GM19452 (cell line): Measurements from ENCODE around the gene NCLN.

ENCODE experiments used
- ATAC-seq: cut with Tn5 transposase; IDR thresholded peaks from one replicate; pipeline ENCODE4 v1.9.1; 2021; ENCODE audit not compliant: unreplicated experiment

The NCLN gene, protein sequence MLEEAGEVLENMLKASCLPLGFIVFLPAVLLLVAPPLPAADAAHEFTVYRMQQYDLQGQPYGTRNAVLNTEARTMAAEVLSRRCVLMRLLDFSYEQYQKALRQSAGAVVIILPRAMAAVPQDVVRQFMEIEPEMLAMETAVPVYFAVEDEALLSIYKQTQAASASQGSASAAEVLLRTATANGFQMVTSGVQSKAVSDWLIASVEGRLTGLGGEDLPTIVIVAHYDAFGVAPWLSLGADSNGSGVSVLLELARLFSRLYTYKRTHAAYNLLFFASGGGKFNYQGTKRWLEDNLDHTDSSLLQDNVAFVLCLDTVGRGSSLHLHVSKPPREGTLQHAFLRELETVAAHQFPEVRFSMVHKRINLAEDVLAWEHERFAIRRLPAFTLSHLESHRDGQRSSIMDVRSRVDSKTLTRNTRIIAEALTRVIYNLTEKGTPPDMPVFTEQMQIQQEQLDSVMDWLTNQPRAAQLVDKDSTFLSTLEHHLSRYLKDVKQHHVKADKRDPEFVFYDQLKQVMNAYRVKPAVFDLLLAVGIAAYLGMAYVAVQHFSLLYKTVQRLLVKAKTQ

DNA sequence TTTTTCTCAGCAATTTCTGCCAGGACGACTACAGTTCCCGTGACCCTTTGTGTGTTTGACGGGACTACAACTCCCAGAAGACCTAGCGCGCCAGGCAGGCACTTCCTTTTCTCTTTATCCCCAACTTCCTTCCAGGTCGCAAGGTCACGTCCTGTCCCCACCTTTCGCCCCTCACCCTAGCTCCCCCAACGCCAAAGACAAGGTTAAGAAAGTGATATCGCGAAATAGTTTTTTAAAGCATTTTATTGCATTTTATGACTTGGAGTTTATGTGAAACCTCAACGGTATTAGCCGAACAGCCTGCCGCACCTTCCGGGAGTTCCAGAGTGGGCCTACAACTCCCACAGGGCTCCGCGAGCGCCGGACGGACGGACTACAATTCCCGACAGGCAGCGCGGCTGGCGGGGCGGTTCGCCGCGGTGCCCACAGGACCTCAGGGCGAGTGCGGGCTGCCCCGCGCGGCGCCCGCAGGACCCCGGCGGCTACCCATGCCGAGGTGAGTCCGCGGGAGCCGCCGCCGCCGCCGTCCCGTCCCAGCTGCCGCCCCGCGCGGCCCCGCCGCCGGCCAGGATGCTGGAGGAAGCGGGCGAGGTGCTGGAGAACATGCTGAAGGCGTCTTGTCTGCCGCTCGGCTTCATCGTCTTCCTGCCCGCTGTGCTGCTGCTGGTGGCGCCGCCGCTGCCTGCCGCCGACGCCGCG, at the start of gene NCLN:
NCLN (plus strand) TSS at position 470 of the 699 bp plus-strand sequence; CDS start at position 571, 101 bp downstream.
- peak; percentile 81 for ATAC-seq

DNA sequence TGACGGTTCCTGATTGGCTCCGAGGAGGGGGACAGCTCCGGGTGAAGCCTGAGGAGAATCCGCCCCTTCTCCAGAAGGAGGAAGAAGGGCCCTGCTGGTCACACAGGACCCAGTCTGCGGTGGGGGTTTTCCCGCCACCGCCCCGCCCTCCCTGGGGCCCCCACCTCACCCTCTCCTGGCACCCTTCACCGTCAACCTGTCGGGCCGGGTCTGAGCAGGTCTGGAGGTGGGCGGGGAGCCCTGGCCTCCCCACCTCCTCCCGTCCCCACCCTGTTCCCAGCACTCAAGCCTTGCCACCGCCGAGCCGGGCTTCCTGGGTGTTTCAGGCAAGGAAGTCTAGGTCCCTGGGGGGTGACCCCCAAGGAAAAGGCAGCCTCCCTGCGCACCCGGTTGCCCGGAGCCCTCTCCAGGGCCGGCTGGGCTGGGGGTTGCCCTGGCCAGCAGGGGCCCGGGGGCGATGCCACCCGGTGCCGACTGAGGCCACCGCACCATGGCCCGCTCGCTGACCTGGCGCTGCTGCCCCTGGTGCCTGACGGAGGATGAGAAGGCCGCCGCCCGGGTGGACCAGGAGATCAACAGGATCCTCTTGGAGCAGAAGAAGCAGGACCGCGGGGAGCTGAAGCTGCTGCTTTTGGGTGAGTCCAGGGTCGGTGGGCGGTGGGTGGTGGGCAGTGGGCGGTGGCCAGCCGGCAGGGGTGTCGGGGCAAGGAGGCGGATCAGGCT, 49.6 kb upstream of the NCLN start, which contains the start of gene GNA15:
GNA15 (plus strand) TSS at position 73 of the 723 bp plus-strand sequence; CDS start at position 491, 418 bp downstream.
- no peak for ATAC-seq

DNA sequence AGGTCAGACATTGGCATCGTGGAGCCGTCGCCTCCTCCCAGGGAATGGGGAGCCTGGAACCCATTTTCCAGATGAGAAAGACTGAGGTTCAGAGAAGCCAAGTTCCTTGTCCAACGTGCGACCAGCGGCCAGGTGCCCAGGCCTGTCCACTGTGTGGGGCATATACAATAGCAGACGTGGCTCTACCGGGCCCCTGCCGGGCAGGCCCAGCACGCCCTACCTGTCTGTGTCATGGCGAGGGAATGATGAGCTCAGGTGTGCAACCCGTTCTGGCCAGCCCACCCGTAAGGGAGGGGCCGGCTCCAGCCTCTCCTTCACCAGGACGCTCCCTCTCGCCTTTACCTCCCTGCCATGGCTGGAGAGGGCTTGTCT, 49.1 kb upstream of the NCLN start:
- no peak for ATAC-seq

DNA sequence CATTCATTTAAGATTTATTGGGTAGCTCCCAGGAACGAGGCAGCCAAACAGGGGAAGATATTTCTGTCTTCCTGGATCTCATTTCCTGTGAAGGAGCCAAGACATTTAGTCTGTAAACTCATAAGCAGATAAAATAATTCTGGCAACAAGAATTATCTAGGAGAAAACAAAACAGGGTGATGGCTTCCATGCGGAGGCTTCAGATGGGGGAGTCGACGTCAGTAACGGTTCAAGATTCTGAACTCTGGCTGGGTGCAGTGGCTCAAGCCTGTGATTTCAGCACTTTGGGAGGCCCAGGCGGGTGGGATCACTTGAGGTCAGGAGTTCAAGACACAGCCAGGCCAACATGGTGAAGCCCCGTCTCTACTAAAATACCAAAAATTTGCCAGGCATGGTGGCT, 48.6 kb upstream of the NCLN start:
- no peak for ATAC-seq

DNA sequence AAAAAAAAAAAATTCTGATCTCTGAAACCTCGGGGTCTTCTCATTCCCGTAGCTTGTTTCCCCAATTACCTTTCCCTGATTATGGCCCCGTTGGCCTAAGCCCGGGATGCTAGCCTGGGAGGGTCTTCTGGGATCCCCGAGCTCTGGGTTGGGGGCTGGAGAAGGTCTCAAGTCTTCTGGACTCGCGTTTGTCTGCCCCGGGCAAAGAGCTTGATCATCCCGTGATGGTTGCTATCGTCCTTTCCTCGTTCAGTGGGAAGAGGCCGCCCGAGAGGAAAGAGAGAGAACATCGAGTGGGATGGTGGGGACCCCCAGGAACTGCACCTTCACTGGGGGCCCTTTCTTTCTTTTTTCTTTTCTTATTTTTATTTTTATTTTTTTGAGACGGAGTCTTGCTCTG, 47.5 kb upstream of the NCLN start:
- ATAC-seq = no peak

DNA sequence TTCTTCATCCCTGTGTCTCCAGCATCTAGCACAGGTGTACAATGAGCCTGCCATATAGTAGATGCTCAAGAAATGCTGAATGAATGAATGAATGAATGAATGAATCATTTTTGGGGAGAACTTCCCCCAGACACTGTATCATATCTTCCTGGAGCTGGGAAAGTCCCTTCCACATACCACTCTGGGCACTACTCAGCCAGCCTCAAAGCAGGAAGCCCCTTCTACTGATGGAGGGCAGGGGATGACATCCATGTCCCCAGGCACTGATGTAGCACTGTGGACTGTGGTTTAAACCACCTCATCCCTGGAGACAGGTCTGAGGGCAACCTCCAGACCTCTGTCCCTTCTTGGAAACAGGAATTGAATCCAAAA, 45.1 kb upstream of the NCLN start:
- no peak for ATAC-seq

DNA sequence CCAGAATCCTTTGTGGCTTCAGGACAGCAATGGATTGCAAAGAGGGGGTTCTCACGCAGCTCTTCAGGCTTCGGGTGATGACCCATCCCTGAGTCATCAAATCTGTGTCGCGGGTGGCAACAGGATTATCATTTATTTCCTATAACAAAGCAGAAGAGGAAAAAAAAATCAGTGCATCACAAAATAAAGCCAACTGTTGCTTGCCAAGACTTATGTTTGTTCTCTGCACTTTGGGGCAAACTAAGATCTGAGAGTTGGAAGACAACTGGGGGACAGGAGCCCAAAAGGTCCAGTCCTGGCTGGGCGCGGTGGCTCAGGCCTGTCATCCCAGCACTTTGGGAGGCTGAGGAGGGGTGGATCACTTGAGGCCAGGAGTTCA, 43.4 kb upstream of the NCLN start:
- ATAC-seq = no peak

DNA sequence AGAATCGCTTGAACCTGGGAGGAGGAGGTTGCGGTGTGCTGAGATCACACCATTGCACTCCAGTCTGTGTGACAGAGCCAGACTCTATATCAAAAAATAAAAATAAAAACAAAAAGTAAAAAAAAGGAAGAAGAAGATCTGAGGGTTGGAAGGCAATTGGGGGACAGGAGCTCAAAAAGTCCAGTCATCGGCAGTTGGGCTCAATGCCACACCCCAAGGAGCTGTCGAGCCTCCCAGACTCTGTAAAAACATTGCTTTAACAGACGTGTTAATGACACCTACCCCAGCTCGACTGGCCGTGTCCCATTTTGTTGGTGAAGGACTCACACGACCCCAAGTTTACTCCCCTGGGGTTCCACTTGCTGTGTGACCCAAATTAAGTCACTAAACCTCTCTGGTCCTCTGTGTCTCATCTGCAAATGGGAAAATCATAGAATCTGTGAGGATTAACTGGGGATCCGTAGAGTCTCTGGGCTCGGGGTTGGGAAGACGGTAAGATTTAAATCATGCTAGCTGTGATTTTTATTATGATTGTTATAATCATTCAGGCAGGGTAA, 42.9 kb upstream of the NCLN start:
- ATAC-seq = no peak

DNA sequence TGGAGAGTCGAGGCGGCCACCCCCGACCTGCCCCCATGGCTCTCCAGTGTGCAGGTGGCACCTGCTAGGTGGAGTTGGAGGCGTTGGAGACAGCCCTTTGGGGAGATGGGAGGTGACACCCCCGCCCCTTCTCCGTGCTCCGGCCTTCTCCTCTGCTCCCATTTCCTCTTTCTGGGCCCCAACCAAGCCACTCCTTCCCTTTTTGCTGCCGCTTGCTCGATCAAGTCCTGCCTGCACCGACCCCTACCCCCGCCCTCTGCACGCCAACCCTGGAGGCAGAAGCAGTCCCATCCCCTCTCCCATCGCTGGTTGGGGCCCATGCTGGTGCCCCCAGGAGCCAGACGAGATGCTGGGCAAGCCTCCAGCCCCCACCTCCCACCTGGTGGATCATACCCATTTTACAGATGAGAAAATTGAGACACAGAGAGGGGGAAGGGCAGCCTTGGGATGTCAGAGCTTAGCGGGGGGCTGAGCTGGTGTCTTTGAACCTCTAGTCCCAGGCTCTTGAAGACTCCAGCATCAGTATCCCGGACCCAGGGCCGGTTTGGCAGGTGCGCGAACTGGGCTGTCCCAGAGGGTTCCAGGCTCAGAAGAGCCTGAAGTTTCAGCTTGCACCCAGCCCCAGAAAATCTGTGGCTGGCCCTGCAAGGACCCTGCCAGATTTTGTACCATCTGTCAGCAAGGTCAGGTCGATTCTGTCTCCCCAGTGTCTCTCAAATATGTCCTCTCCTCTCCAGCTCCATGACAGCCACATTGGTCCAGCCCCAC, 39.6 kb upstream of the NCLN start:
- no peak for ATAC-seq

DNA sequence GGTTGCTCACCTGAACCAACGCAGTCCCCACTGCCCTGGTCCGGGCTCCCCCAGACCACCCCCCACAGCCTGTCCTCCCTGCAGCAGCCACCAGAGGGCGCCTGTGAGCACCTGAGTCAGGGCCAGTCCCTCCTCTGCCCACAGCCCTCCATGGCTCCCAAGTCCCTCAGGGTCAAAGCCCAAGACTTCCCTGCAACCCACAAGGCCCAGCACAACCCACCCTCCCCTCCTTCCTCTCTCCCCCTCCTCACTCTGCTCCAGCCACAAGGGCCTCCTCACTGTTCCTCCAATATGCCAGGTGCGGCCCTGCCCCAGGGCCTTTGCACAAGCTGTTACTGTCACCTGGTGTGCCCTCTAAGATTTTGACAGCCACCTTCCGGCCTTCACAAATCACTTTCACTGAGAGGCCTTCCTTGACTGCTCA, 39.0 kb upstream of the NCLN start:
- no peak for ATAC-seq

DNA sequence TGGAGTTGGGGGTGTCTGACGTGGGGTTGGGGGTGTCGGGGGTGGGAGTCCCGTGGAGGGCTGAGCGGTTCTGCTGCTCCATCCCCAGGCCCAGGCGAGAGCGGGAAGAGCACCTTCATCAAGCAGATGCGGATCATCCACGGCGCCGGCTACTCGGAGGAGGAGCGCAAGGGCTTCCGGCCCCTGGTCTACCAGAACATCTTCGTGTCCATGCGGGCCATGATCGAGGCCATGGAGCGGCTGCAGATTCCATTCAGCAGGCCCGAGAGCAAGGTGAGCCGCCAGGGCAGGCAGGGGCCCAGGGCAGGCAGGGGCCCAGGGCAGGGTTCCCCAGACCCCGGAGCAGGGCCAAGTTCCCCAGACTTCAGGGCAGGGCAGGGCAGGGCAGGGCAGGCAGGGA, 37.2 kb upstream of the NCLN start:
- no peak for ATAC-seq

DNA sequence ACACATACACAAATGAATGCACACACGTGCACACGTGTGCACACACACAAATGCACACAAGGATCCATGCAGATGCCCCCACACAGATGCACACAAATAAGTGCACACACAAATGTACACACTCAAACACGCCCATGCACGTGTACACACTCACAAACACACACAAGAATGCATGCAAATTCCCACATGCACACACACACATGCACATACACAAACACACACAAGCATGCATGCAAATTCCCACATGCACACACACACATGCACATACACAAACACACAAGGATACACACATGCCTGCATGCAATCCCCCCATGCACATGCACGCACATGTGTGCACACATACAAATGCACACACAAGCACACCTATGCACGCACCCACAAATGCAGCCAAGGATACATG, 36.6 kb upstream of the NCLN start:
- no peak for ATAC-seq

DNA sequence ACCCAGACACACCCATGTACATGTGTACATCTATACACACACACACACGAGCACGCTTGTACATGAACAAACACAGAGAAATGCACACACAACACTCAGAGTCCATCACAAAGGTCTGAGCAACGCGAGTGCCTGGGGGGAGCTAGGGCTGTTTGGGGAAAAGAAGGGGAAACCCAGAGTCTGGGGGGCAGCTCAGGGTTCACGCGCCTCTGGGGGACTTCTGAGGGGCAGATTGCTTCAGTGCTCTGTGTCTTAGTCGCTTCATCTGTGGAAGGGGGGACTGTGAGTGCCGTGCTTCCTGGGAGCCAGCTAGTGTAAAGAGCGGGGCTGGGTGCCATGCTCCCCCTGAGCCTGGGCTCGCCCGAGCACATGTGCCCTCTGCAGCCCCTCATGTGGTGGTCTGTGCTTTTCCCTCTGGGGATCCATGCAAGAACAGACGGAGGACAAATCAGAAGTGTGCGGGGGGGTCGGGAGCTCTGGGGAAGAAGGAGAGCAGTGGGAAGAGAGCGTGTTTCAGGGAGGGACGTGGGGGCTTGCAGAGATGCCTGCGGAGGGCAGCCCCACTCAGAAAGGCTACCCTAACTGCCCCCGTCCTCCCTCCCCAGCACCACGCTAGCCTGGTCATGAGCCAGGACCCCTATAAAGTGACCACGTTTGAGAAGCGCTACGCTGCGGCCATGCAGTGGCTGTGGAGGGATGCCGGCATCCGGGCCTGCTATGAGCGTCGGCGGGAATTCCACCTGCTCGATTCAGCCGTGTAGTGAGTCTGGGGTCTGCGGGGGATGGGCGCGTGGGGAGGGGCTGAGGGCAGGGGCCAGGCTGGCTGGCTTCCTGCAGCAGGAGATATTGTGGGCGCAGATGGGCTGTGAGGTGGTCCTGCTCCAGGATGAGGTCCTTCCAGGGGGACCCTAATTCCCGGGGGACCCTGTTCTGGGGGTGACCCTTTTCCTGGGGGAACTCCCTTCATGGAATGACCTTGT, 35.9 kb upstream of the NCLN start:
- no peak for ATAC-seq

DNA sequence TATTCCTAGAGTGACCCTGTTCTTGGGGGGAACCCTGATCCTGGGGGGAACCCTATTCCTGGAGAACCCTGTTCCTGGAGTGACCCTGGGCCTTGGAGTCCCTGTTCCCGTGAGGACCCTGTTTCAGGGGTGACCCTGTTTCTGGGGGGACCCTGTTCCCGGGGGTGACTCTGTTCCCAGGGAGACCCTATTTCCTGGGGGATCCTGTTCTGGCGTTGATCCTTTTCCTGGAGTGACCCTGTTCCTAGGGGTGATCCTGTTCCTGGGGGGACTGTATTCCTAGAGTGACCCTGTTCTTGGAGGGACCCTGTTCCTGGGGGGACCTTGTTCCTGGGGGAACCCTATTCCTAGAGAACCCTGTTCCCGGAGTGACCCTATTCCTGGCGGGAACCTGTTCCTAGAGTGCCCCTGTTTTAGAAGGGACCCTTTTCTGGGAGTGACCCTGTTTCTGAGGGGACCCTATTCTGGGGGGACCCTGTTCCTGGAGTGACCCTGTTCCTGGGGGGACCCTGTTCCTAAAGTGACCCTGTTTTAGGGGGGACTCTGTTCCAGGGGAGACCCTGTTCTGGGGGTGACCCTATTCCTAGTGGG, 34.9 kb upstream of the NCLN start:
- ATAC-seq = no peak

DNA sequence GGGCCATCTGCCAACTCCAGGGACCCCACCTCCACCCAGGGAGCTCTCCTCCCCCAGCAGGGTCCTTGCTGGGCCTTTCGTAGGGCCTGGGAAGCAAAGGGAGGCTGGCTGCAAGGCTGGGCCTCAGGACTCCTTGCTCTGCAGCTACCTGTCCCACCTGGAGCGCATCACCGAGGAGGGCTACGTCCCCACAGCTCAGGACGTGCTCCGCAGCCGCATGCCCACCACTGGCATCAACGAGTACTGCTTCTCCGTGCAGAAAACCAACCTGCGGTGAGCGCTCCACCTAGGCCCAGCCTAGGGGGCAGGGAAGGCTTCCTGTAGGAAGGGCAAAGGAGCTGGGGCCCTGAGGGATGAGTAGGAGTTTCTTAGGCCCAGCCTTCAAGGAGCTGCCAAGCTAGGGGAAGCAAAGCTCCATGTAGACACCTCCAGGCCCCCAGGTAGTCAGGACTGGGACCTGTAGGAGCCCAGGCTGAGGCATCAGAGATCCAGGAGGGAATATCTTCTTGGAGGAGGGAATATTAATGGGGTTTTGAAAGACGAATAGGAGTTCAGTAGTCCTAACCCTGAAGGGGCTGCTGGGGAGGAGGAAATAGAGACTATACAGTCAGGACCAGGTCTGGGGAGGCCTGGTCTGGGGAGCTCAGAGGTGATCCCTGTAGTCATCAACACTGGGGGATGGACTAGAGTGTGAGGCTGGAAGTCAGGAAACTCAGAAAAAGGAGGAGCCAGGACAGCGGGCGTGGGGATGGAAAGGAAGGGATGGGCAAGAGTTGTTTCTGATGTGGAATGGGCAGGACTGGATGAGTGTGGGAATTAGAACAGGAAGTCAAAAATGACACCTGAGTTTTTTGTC, 33.9 kb upstream of the NCLN start:
- no peak for ATAC-seq

DNA sequence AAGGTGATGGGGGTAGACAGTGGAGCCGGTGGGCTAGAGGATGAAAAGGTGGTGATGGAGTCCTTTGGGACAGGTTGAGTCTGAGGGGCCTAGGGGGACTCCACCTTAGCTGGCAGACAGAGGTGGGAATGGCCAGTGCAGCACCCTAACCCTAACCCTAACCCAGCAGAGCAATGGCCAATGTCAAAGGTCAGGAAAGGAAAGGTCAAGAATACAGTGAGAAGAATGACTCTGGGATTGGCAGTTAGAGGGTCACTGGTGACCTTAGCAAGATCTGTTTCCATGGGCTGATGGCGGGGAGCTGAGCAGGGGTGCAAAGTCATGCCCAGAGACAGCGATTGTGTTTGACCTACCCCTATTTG, 33.3 kb upstream of the NCLN start:
- ATAC-seq = no peak

DNA sequence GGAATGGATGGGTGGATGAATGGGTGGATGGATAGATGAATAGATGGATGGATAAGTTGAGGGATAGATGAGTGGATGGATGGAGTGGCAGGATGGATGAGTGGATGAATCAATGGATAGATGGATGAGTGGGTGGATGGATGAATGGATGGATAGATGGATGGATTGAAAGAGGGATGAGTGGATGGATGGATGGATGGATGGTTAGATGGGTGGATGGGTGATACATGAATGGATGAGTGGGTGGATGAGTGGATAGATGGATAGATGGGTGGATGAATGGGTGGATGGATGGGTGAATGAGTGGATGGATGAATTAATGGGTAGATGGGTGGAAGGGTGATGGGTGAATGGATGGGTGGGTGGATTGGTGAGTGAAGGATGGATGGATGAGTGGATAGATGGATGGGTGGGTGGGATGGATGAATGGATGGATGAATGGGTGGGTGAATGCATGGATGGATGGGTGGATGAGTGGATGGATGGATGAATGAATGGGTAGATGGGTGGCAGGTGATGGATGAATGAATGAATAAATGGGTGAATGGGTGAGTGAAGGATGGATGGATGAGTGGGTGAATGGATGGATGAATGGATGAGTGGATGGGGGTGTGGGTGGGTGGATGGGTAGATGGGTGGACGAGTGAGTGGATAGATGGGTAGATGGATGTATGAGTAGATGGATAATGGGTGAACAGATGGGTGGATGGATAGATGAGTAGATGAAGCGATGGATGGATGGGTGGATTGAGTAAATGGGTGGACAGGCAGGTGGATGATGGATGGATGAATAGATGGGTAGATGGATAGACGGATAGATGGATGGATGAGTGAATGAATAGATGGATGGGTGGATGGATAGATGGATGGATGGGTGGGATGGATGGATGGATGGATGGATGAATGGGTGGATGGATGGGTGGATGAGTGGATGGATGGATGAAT, 32.2 kb upstream of the NCLN start:
- no peak for ATAC-seq
